Muscle layer of colon (tissue), 2 donors: Measurements from ENCODE around the gene PRKCI.

Experiments used
- H3K27ac ChIP-seq: one replicate; pipeline ENCODE4 v1.7.0; 2013; ENCODE audit warnings: low read depth, mild to moderate bottlenecking, low read length, moderate library complexity
- H3K27me3 ChIP-seq, 2 donors: one replicate each; pipeline ENCODE4 v1.7.0; 2013; ENCODE audit warnings: low read length in 2 of 2, mild to moderate bottlenecking in 2 of 2; ENCODE audit not compliant: insufficient read depth in 2 of 2, control insufficient read depth in 1 of 2
- H3K36me3 ChIP-seq: one replicate; pipeline ENCODE4 v1.7.0; 2013; ENCODE audit warnings: mild to moderate bottlenecking, low read length; ENCODE audit not compliant: insufficient read depth
- H3K4me1 ChIP-seq: one replicate; pipeline ENCODE4 v1.7.0; 2013; ENCODE audit warnings: mild to moderate bottlenecking, low read length; ENCODE audit not compliant: insufficient read depth
- H3K4me3 ChIP-seq, 2 donors: one replicate each; pipeline ENCODE4 v1.7.0; 2013; ENCODE audit warnings: low read length in 2 of 2, low read depth in 1 of 2, mild to moderate bottlenecking in 1 of 2, moderate library complexity in 1 of 2
- H3K9ac ChIP-seq: one replicate; pipeline ENCODE4 v1.7.0; 2013; ENCODE audit warnings: low read length
- H3K9me3 ChIP-seq: one replicate; pipeline ENCODE4 v1.7.0; 2013; ENCODE audit warnings: mild to moderate bottlenecking, low read length
- donor health status: abdominal sarcoma.
- donor health status: Adenocarcinoma of cecum.

The PRKCI gene

GRCh38 chr3:170302008-170302407 lies 79.8 kb downstream of the PRKCI start:
- H3K27ac ChIP-seq, result no peak overlapping the region

GRCh38 chr3:170306015-170306414 lies 83.8 kb downstream of the PRKCI start:
- H3K9ac ChIP-seq, result no peak overlapping the region
- no peaks in the 10 kb centered on the region for H3K27me3 ChIP-seq
- H3K4me3 ChIP-seq, result no peak overlapping the region
- H3K36me3 ChIP-seq, result no peaks in the 10 kb centered on the region
- H3K27ac ChIP-seq, result no peak overlapping the region
- H3K9me3 ChIP-seq, result no peaks in the 10 kb centered on the region
- H3K4me1 ChIP-seq, result no peaks in the 10 kb centered on the region

More at GRCh38 chr3:170302008-170302407, 79.8 kb downstream of the PRKCI start:
- Histone ChIP-seq H3K27me3 (no peaks in the 10 kb centered on the region), H3K9me3 (no peaks in the 10 kb centered on the region), H3K36me3 (peaks cover 11% of the 10 kb centered on the region), H3K4me1 (no peaks in the 10 kb centered on the region), H3K9ac (no peak overlapping the region), H3K4me3 (no peak overlapping the region)

GRCh38 chr3:170307671-170308405 lies 85.6 kb downstream of the PRKCI start:
- Histone ChIP-seq H3K27ac (no peak overlapping the region), H3K4me1 (no peaks in the 10 kb centered on the region), H3K27me3 (no peaks in the 10 kb centered on the region), H3K36me3 (no peaks in the 10 kb centered on the region), H3K9ac (no peak overlapping the region), H3K4me3 (no peak overlapping the region), H3K9me3 (no peaks in the 10 kb centered on the region)

GRCh38 chr3:170309046-170309445 lies 86.8 kb downstream of the PRKCI start:
- Histone ChIP-seq H3K36me3 (no peaks in the 10 kb centered on the region), H3K27me3 (no peaks in the 10 kb centered on the region), H3K4me3 (no peak overlapping the region), H3K9me3 (no peaks in the 10 kb centered on the region), H3K4me1 (no peaks in the 10 kb centered on the region), H3K27ac (no peak overlapping the region), H3K9ac (no peak overlapping the region)

- no peaks in the 10 kb centered on the region for H3K9me3 ChIP-seq
- H3K4me1 ChIP-seq, result no peaks in the 10 kb centered on the region
- H3K9ac ChIP-seq, result no peak overlapping the region
- no peaks in the 10 kb centered on the region for H3K27me3 ChIP-seq
- no peak overlapping the region for H3K4me3 ChIP-seq
- H3K27ac ChIP-seq, result no peak overlapping the region
- H3K36me3 ChIP-seq, result no peaks in the 10 kb centered on the region
Measured at GRCh38 chr3:170317954-170318353, 95.7 kb downstream of the PRKCI start.

GRCh38 chr3:170320461-170321121 lies 98.4 kb downstream of the PRKCI start:
- Histone ChIP-seq H3K9ac (no peak overlapping the region), H3K9me3 (no peaks in the 10 kb centered on the region), H3K4me1 (no peaks in the 10 kb centered on the region), H3K27me3 (no peaks in the 10 kb centered on the region), H3K4me3 (no peak overlapping the region), H3K27ac (no peak overlapping the region), H3K36me3 (no peaks in the 10 kb centered on the region)

GRCh38 chr3:170321321-170322034 lies 99.3 kb downstream of the PRKCI start:
- no peak overlapping the region for H3K9ac ChIP-seq
- no peaks in the 10 kb centered on the region for H3K27me3 ChIP-seq
- H3K4me1 ChIP-seq, result no peaks in the 10 kb centered on the region
- H3K4me3 ChIP-seq, result no peak overlapping the region
- H3K9me3 ChIP-seq, result no peaks in the 10 kb centered on the region
- no peak overlapping the region for H3K27ac ChIP-seq
- H3K36me3 ChIP-seq, result no peaks in the 10 kb centered on the region

GRCh38 chr3:170322566-170323269 lies 100.5 kb downstream of the PRKCI start:
- Histone ChIP-seq H3K4me1 (no peaks in the 10 kb centered on the region), H3K9me3 (no peaks in the 10 kb centered on the region), H3K27me3 (no peaks in the 10 kb centered on the region), H3K4me3 (no peak overlapping the region), H3K36me3 (no peaks in the 10 kb centered on the region), H3K9ac (no peak overlapping the region), H3K27ac (no peak overlapping the region)

- Histone ChIP-seq H3K9me3 (no peaks in the 10 kb centered on the region), H3K4me1 (no peaks in the 10 kb centered on the region), H3K27me3 (no peaks in the 10 kb centered on the region), H3K36me3 (no peaks in the 10 kb centered on the region), H3K27ac (no peak overlapping the region), H3K4me3 (no peak overlapping the region), H3K9ac (no peak overlapping the region)
Measured at GRCh38 chr3:170323331-170323730, 101.1 kb downstream of the PRKCI start.

GRCh38 chr3:170324962-170325361 lies 102.7 kb downstream of the PRKCI start:
- no peak overlapping the region for H3K27ac ChIP-seq
- no peaks in the 10 kb centered on the region for H3K36me3 ChIP-seq
- no peaks in the 10 kb centered on the region for H3K9me3 ChIP-seq
- H3K4me3 ChIP-seq, result no peak overlapping the region
- no peaks in the 10 kb centered on the region for H3K4me1 ChIP-seq
- no peak overlapping the region for H3K9ac ChIP-seq
- no peaks in the 10 kb centered on the region for H3K27me3 ChIP-seq
